GM06990 (cell line): Measurements from ENCODE around the gene SLC29A4.
"Not testable (repeated sequence)": the region's sequence is repeated elsewhere in the genome, so short reads cannot be mapped to it uniquely, and the experiment has no call there.

ENCODE experiments used
- DNase-seq: peaks from one replicate; pipeline ENCODE4 v3.0.0-alpha.2; 2011; ENCODE audit not compliant: insufficient read length; ENCODE audit errors: extremely low read depth
- H3K27me3 ChIP-seq: replicated peaks from 2 replicates; pipeline ENCODE4 v1.6.0; 2011; ENCODE audit warnings: low read length; ENCODE audit not compliant: control insufficient read depth, insufficient read depth
- H3K36me3 ChIP-seq: 2 replicates; pipeline ENCODE4 v1.5.1; 2011; ENCODE audit warnings: low read length; ENCODE audit not compliant: control insufficient read depth, insufficient read depth
- H3K4me3 ChIP-seq: replicated peaks from 2 replicates; pipeline ENCODE4 v1.5.1; 2011; ENCODE audit warnings: low read depth, mild to moderate bottlenecking, control low read depth, low read length
- CTCF ChIP-seq: IDR thresholded peaks from 2 replicates; pipeline ENCODE4 v1.5.1; 2011; ENCODE audit warnings: low read length, control low read depth, mild to moderate bottlenecking, inconsistent platforms; ENCODE audit not compliant: insufficient read depth, poor library complexity, severe bottlenecking

The SLC29A4 gene

DNA sequence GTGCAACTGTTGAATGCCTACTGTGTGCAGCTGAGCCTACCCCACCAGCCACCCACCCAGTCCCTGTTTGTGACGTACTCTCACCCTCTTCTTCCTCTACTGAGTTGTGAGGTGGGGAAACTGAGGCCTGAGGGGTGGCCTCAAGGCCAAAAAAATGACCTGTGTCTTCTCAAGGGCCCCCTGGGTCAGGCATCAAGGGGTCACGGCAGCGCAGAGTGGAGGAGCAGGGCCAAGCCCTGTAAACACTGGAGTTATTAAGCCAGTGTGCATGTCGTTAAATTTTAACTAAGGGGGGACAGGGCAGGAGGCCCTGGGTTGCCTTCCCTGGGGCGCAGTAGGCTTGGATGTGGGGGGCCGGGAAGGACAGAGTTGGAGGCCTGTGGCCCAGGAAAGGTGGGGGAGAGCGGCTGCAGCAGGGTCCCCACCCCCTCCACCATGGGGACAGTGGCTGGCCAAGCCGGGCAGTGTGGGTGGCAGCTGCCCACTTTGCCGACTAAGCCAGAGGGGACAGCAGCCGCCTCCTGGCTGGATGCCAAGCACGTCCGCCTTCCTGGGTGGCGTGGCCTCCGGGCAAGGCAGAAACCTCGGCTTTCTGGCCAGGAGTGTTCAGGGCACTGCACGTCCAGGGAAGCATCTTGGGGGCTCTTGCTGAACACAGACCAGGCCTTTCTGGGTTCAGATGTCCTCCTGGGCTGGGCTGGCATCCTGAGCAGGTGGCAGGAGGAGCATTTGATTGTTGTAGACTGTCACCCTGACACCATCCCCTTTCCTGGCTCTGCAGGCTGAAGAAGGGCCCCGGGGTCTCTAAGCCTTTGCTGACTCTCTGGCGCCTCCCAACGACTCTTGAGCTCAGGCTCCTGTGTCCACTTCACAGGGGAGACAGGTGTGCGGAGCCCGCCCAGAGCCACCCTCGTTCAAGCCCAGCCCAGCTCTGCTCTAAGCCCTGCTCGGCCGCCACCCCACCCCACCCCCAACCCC lies 1.9 kb downstream of the SLC29A4 start:
- DNase-seq: no peak
- Histone ChIP-seq H3K4me3 (no peak overlapping the region), H3K36me3 (no peaks in the 10 kb centered on the region), H3K27me3 (no peaks in the 10 kb centered on the region)
- TF ChIP-seq CTCF: peak; percentile 65

GRCh38 chr7:5286933-5287332 lies 4.2 kb downstream of the SLC29A4 start:
- no peak for TF ChIP-seq CTCF
- no peak overlapping the region for H3K4me3 ChIP-seq
- H3K27me3 ChIP-seq: no peaks in the 10 kb centered on the region
- H3K36me3 ChIP-seq: no peaks in the 10 kb centered on the region
- no peak for DNase-seq

GRCh38 chr7:5287373-5287772 lies 4.6 kb downstream of the SLC29A4 start:
- H3K4me3 ChIP-seq, H3K36me3 ChIP-seq, H3K27me3 ChIP-seq, DNase-seq: not testable (repeated sequence)

DNA sequence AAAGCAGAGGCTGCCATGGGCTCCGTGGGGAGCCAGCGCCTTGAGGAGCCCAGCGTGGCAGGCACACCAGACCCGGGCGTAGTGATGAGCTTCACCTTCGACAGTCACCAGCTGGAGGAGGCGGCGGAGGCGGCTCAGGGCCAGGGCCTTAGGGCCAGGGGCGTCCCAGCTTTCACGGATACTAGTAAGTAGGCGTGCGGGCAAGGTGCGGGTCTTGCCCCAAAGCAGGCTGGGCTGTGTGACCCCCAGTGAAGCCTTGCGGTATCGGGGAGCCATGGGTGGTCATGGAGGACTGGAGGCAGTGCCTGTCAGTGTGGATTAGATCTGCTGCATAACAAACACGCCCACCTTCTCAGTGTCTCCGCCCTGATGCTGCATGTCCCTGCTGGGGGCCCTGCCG lies 5.1 kb downstream of the SLC29A4 start:
- no peak for TF ChIP-seq CTCF
- Histone ChIP-seq H3K4me3 (no peak overlapping the region), H3K27me3 (no peaks in the 10 kb centered on the region), H3K36me3 (no peaks in the 10 kb centered on the region)
- no peak for DNase-seq

- DNase-seq, H3K27me3 ChIP-seq, H3K36me3 ChIP-seq, H3K4me3 ChIP-seq: not testable (repeated sequence)
These were observed 5.8 kb downstream of the SLC29A4 start for GRCh38 chr7:5288560-5288959.

DNA sequence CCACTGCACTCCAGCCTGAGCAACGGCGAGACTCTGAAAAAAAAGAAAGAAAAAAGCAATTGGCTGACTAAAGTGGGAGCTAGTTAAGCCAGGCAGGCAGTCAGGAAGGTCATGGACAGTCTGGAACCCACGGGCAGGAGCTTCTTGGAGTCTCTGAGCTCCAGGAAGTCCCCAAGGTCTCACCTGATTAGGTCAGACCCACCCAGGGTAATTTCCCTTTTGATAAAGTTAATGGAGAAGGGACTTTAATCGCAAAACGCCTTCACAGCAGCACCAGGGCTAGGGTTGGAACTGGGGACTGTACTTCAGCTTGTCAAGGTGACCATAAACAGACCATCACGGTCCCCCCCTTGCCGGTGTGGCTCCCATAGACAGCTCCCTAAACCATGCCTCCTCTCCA lies 6.6 kb downstream of the SLC29A4 start:
- H3K36me3 ChIP-seq: no peaks in the 10 kb centered on the region
- H3K4me3 ChIP-seq: no peak overlapping the region
- no peak for TF ChIP-seq CTCF
- no peak for DNase-seq
- no peaks in the 10 kb centered on the region for H3K27me3 ChIP-seq
